ENCODE measurements around the gene NPHP4. TPM values are rescaled to one million over a fixed set of nuclear protein-coding genes. Genes with fewer than 3 reads are reported as not detected.

NPHP4 gene
- polyA plus RNA-seq, 1 donor (not counting 4 experiments of a cell fraction or from before 2014, with no cell fraction given): 3.7 TPM

GRCh38 chr1:5819391-5820025 is 172.7 kb downstream of the NPHP4 start:
- no peak overlapping the region for H2AFZ ChIP-seq (ENCODE audit: control insufficient read depth, low read length)
- DNase-seq (ENCODE audit: low read depth, low spot score) (no peak), FAIRE-seq (no peak)
- no peak overlapping the region for H3K4me2 ChIP-seq (ENCODE audit: control insufficient read depth, extremely low read depth, insufficient read depth, low read depth, low read length)
- peaks cover 3% of the 10 kb centered on the region for H3K9me3 ChIP-seq (ENCODE audit: control insufficient read depth, low read depth, low read length)
- no peak for TF ChIP-seq CTCF (optimal IDR thresholded peaks at IDR 0.05 in 1 of 3, IDR thresholded peaks at IDR 0.05 in 1 of 3, conservative IDR thresholded peaks at IDR 0.05 in 1 of 3; ENCODE audit: extremely low read depth in 1 of 3, insufficient read depth in 2 of 3, low read length in 3 of 3)
- no peak overlapping the region for H3K4me3 ChIP-seq (ENCODE audit: control insufficient read depth in 2 of 3, extremely low read depth in 1 of 3, insufficient read depth in 2 of 3, low read depth in 1 of 3, low read length in 3 of 3)
- H3K79me2 ChIP-seq (ENCODE audit: control insufficient read depth, insufficient read depth, low read length): no peaks in the 10 kb centered on the region
- no peaks in the 10 kb centered on the region for H4K20me1 ChIP-seq (ENCODE audit: control insufficient read depth, extremely low read depth, insufficient read depth, low read length)
- no peaks in the 10 kb centered on the region for H3K9me1 ChIP-seq (ENCODE audit: control insufficient read depth, extremely low read depth, insufficient read depth, low read length)
- no peaks in the 10 kb centered on the region for H3K27me3 ChIP-seq (ENCODE audit: control insufficient read depth, extremely low read depth, insufficient read depth, low read length)
- H3K4me1 ChIP-seq (ENCODE audit: control insufficient read depth, extremely low read depth, insufficient read depth, low read length): no peaks in the 10 kb centered on the region
- H3K27ac ChIP-seq (ENCODE audit: control insufficient read depth, insufficient read depth, low read length): no peak overlapping the region
- dilution Hi-C loops (cut with MboI; ENCODE audit: extremely low pct_ligation_motif_present, low sequenced_read_pairs): no loop called here
- no peak overlapping the region for H3K9ac ChIP-seq (ENCODE audit: control insufficient read depth, extremely low read depth, insufficient read depth, low read length)
- no peaks in the 10 kb centered on the region for H3K36me3 ChIP-seq (ENCODE audit: control insufficient read depth in 2 of 2, extremely low read depth in 1 of 2, insufficient read depth in 2 of 2, low read length in 2 of 2)

- DNase-seq (ENCODE audit: low read depth, low spot score) (no peak), FAIRE-seq (no peak)
- H3K9me1 ChIP-seq (ENCODE audit: control insufficient read depth, extremely low read depth, insufficient read depth, low read length): no peaks in the 10 kb centered on the region
- TF ChIP-seq EZH2 (IDR thresholded peaks at IDR 0.05; ENCODE audit: low read length): no peak
- no peak for TF ChIP-seq CTCF (optimal IDR thresholded peaks at IDR 0.05 in 1 of 3, IDR thresholded peaks at IDR 0.05 in 1 of 3, conservative IDR thresholded peaks at IDR 0.05 in 1 of 3; ENCODE audit: extremely low read depth in 1 of 3, insufficient read depth in 2 of 3, low read length in 3 of 3)
- H3K4me2 ChIP-seq (ENCODE audit: control insufficient read depth, extremely low read depth, insufficient read depth, low read depth, low read length): no peak overlapping the region
- H3K27me3 ChIP-seq (ENCODE audit: control insufficient read depth, extremely low read depth, insufficient read depth, low read length): no peaks in the 10 kb centered on the region
- H4K20me1 ChIP-seq (ENCODE audit: control insufficient read depth, extremely low read depth, insufficient read depth, low read length): no peaks in the 10 kb centered on the region
- H3K79me2 ChIP-seq (ENCODE audit: control insufficient read depth, insufficient read depth, low read length): no peaks in the 10 kb centered on the region
- H3K4me1 ChIP-seq (ENCODE audit: control insufficient read depth, extremely low read depth, insufficient read depth, low read length): no peaks in the 10 kb centered on the region
- H3K27ac ChIP-seq (ENCODE audit: control insufficient read depth, insufficient read depth, low read length): no peak overlapping the region
- H2AFZ ChIP-seq (ENCODE audit: control insufficient read depth, low read length): no peak overlapping the region
- no peak overlapping the region for H3K9ac ChIP-seq (ENCODE audit: control insufficient read depth, extremely low read depth, insufficient read depth, low read length)
- H3K4me3 ChIP-seq (ENCODE audit: control insufficient read depth in 2 of 3, extremely low read depth in 1 of 3, insufficient read depth in 2 of 3, low read depth in 1 of 3, low read length in 3 of 3): no peak overlapping the region
- dilution Hi-C loops (cut with MboI; ENCODE audit: extremely low pct_ligation_motif_present, low sequenced_read_pairs): no loop called here
- H3K36me3 ChIP-seq (ENCODE audit: control insufficient read depth in 2 of 2, extremely low read depth in 1 of 2, insufficient read depth in 2 of 2, low read length in 2 of 2): no peaks in the 10 kb centered on the region
- H3K9me3 ChIP-seq (ENCODE audit: control insufficient read depth, low read depth, low read length): peaks cover 3% of the 10 kb centered on the region
Measured at GRCh38 chr1:5818755-5819154, 173.5 kb downstream of the NPHP4 start.
